SK-N-SH treated with all-trans-retinoic acid at 6 μM for 48 hours (cell line): Measurements from ENCODE around the gene ACP4.
"Not testable (repeated sequence)": the region's sequence is repeated elsewhere in the genome, so short reads cannot be mapped to it uniquely, and the experiment has no call there.

Experiments
- ARNTL ChIP-seq: fragments of 450-650 bp; formaldehyde crosslinking; IDR thresholded peaks from 2 replicates; pipeline ENCODE4 v1.5.0; 2020; ENCODE audit warnings: low read depth, mild to moderate bottlenecking, moderate library complexity, borderline replicate concordance
- BACH2 ChIP-seq: fragments of 250-450 bp; sonication (Bioruptor Pico); IDR thresholded peaks from 2 replicates; pipeline ENCODE4 v1.9.0; 2021; ENCODE audit warnings: mild to moderate bottlenecking, borderline replicate concordance
- PPARA ChIP-seq: fragments of 250-450 bp; sonication (Bioruptor Pico); IDR thresholded peaks from 2 replicates; pipeline ENCODE4 v1.5.0; 2020; ENCODE audit warnings: mild to moderate bottlenecking, borderline replicate concordance
- RARB ChIP-seq: fragments of 250-450 bp; sonication (Bioruptor Pico); IDR thresholded peaks from 2 replicates; pipeline ENCODE4 v1.8.0; 2021; ENCODE audit warnings: mild to moderate bottlenecking, moderate library complexity
- SNAI2 ChIP-seq: fragments of 250-450 bp; sonication (Bioruptor Pico); IDR thresholded peaks from 2 replicates; pipeline ENCODE4 v1.5.0; 2020; ENCODE audit warnings: mild to moderate bottlenecking, moderate library complexity
- TCF4 ChIP-seq: fragments of 250-450 bp; sonication (Bioruptor Pico); IDR thresholded peaks from 2 replicates; pipeline ENCODE4 v1.8.0; 2021; ENCODE audit warnings: mild to moderate bottlenecking, moderate library complexity, borderline replicate concordance
- ZNF565 ChIP-seq: fragments of 450-650 bp; formaldehyde crosslinking; conservative IDR thresholded peaks from 2 replicates; pipeline ENCODE4 v1.5.0; 2020; ENCODE audit warnings: low read depth, mild to moderate bottlenecking, moderate library complexity
- TF ChIP-seq, protein P1 (sequence below): fragments of 250-450 bp; sonication (Bioruptor Pico); IDR thresholded peaks from 2 replicates; pipeline ENCODE4 v1.8.0; 2020; ENCODE audit warnings: mild to moderate bottlenecking, moderate library complexity, borderline replicate concordance

DNA sequence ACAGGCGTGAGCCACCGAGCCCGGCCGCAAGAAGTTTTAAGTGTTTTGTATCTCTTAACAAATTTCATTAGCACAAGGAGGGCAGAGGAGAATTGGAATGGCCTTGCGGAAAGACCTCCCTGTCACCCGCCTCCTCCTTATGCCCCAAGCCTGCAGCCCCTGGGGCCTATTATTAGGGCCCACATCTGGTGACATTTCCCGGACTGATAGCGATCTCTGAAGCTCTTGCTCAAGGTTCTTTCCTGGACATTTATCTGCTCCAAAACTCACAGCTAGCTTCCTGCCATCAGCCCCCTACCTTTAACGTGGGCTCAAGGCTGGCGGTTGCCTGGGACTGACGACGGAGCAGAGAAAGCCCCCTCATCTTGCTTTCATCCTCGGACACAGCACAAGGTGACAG, 26.7 kb upstream of the ACP4 start:
- TF ChIP-seq SNAI2 (CRISPR knock-in tag); RARB (CRISPR knock-in tag); ZNF565 (CRISPR knock-in tag); TCF4; ARNTL; BACH2 (CRISPR knock-in tag); PPARA (CRISPR knock-in tag): not testable (repeated sequence)
- TF ChIP-seq, protein P1, sequence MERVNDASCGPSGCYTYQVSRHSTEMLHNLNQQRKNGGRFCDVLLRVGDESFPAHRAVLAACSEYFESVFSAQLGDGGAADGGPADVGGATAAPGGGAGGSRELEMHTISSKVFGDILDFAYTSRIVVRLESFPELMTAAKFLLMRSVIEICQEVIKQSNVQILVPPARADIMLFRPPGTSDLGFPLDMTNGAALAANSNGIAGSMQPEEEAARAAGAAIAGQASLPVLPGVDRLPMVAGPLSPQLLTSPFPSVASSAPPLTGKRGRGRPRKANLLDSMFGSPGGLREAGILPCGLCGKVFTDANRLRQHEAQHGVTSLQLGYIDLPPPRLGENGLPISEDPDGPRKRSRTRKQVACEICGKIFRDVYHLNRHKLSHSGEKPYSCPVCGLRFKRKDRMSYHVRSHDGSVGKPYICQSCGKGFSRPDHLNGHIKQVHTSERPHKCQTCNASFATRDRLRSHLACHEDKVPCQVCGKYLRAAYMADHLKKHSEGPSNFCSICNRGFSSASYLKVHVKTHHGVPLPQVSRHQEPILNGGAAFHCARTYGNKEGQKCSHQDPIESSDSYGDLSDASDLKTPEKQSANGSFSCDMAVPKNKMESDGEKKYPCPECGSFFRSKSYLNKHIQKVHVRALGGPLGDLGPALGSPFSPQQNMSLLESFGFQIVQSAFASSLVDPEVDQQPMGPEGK (CRISPR knock-in tag): not testable (repeated sequence)
